ENCODE measurements around the gene BPIFB1. TPM values are rescaled to one million over a fixed set of nuclear protein-coding genes. Genes with fewer than 3 reads are reported as not detected.

The BPIFB1 gene
- total RNA-seq, 3 donors from 2014 or later, result not detected

- no peaks in the 10 kb centered on the region for H3K36me3 ChIP-seq (ENCODE audit: low read depth)
- no peak for DNase-seq
- intact Hi-C loops (cut with DNase I, micrococcal nuclease), result no loop called here
- ATAC-seq, result no peak
- TF ChIP-seq, protein P1, sequence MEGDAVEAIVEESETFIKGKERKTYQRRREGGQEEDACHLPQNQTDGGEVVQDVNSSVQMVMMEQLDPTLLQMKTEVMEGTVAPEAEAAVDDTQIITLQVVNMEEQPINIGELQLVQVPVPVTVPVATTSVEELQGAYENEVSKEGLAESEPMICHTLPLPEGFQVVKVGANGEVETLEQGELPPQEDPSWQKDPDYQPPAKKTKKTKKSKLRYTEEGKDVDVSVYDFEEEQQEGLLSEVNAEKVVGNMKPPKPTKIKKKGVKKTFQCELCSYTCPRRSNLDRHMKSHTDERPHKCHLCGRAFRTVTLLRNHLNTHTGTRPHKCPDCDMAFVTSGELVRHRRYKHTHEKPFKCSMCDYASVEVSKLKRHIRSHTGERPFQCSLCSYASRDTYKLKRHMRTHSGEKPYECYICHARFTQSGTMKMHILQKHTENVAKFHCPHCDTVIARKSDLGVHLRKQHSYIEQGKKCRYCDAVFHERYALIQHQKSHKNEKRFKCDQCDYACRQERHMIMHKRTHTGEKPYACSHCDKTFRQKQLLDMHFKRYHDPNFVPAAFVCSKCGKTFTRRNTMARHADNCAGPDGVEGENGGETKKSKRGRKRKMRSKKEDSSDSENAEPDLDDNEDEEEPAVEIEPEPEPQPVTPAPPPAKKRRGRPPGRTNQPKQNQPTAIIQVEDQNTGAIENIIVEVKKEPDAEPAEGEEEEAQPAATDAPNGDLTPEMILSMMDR (IDR thresholded peaks at IDR 0.05), result no peak
- no peak overlapping the region for H3K4me3 ChIP-seq
- H3K4me1 ChIP-seq (ENCODE audit: low read depth), result no peaks in the 10 kb centered on the region
- H3K9me3 ChIP-seq, result no peaks in the 10 kb centered on the region
Measured at GRCh38 chr20:33311011-33311410, 28.0 kb downstream of the BPIFB1 start.

- H3K4me1 ChIP-seq (ENCODE audit: low read depth), result no peaks in the 10 kb centered on the region
- no peaks in the 10 kb centered on the region for H3K9me3 ChIP-seq
- no peak for DNase-seq
- TF ChIP-seq, protein P1 (IDR thresholded peaks at IDR 0.05), result no peak
- intact Hi-C loops (cut with DNase I, micrococcal nuclease), result no loop called here
- H3K4me3 ChIP-seq, result no peak overlapping the region
- no peak for ATAC-seq
- no peaks in the 10 kb centered on the region for H3K36me3 ChIP-seq (ENCODE audit: low read depth)
Measured at GRCh38 chr20:33311996-33312395, 29.0 kb downstream of the BPIFB1 start.

GRCh38 chr20:33312583-33312982 lies 29.6 kb downstream of the BPIFB1 start:
- H3K36me3 ChIP-seq (ENCODE audit: low read depth), result no peaks in the 10 kb centered on the region
- DNase-seq (no peak), ATAC-seq (no peak)
- H3K4me3 ChIP-seq, result no peak overlapping the region
- TF ChIP-seq, protein P1 (IDR thresholded peaks at IDR 0.05), result no peak
- H3K4me1 ChIP-seq (ENCODE audit: low read depth), result no peaks in the 10 kb centered on the region
- H3K9me3 ChIP-seq, result no peaks in the 10 kb centered on the region
- intact Hi-C loops (cut with DNase I, micrococcal nuclease), result no loop called here

GRCh38 chr20:33313686-33314314 lies 30.8 kb downstream of the BPIFB1 start:
- intact Hi-C loops (cut with DNase I, micrococcal nuclease), result no loop called here
- no peaks in the 10 kb centered on the region for H3K4me1 ChIP-seq (ENCODE audit: low read depth)
- DNase-seq (no peak), ATAC-seq (no peak)
- no peaks in the 10 kb centered on the region for H3K36me3 ChIP-seq (ENCODE audit: low read depth)
- H3K4me3 ChIP-seq, result no peak overlapping the region
- TF ChIP-seq, protein P1 (IDR thresholded peaks at IDR 0.05), result no peak
- H3K9me3 ChIP-seq, result no peaks in the 10 kb centered on the region

GRCh38 chr20:33316343-33316742 lies 33.3 kb downstream of the BPIFB1 start:
- intact Hi-C loops (cut with DNase I, micrococcal nuclease), result no loop called here
- H3K4me1 ChIP-seq (ENCODE audit: low read depth), result no peaks in the 10 kb centered on the region
- no peaks in the 10 kb centered on the region for H3K9me3 ChIP-seq
- no peak overlapping the region for H3K4me3 ChIP-seq
- H3K36me3 ChIP-seq (ENCODE audit: low read depth), result no peaks in the 10 kb centered on the region
- DNase-seq (no peak), ATAC-seq (no peak)
- TF ChIP-seq, protein P1 (IDR thresholded peaks at IDR 0.05), result no peak

DNA sequence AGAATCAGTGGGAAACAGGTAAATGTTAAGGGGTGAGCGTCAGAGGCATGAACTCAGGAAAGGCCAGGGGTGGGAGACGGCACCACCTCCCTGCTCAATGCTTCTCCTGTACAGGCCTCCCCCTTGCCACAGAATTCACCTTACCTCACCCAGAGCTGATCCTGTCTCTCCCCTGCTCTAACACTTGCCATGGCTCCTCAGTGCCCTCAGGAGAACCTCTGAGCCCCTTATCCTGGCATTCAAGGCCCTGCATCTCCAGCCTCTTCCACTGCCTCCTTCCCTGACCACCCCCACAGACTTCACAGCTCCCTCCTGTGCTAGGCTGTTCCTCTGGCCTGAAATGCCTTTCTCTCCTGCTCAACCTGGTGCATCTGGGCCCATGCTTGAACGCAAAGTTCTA lies 33.9 kb downstream of the BPIFB1 start:
- no peaks in the 10 kb centered on the region for H3K4me1 ChIP-seq (ENCODE audit: low read depth)
- no peak for ATAC-seq
- DNase-seq, result no peak
- TF ChIP-seq, protein P1 (IDR thresholded peaks at IDR 0.05), result no peak
- no peaks in the 10 kb centered on the region for H3K36me3 ChIP-seq (ENCODE audit: low read depth)
- no peaks in the 10 kb centered on the region for H3K9me3 ChIP-seq
- no peak overlapping the region for H3K4me3 ChIP-seq
- intact Hi-C loops (cut with DNase I, micrococcal nuclease), result no loop called here

Data from mucosa of descending colon (tissue), 3 donors.